WTC11 (cell line): ENCODE measurements around the gene PLSCR2.

Experiments
- CREM ChIP-seq: sonication (generic); formaldehyde crosslinking; IDR thresholded peaks from 2 replicates; pipeline ENCODE4 v1.8.1; 2022; ENCODE audit warnings: mild to moderate bottlenecking, missing genetic modification reagents, moderate library complexity
- CTCF ChIP-seq: fragments of 200-600 bp; IDR thresholded peaks from 2 replicates; pipeline ENCODE4 v1.8.0; 2022; ENCODE audit warnings: antibody characterized with exemption
- E2F1 ChIP-seq: sonication (generic); formaldehyde crosslinking; IDR thresholded peaks from 2 replicates; pipeline ENCODE4 v1.8.0; 2022; ENCODE audit warnings: mild to moderate bottlenecking, missing genetic modification reagents
- ELF4 ChIP-seq: sonication (generic); formaldehyde crosslinking; IDR thresholded peaks from 2 replicates; pipeline ENCODE4 v1.8.1; 2022; ENCODE audit warnings: low read depth, mild to moderate bottlenecking, moderate library complexity, missing genetic modification reagents
- MLX ChIP-seq: sonication (generic); formaldehyde crosslinking; IDR thresholded peaks from 2 replicates; pipeline ENCODE4 v1.8.1; 2023; ENCODE audit warnings: mild to moderate bottlenecking, missing genetic modification reagents, moderate library complexity
- MXD4 ChIP-seq: fragments of 250-450 bp; sonication (Bioruptor Pico); IDR thresholded peaks from 2 replicates; pipeline ENCODE4 v1.8.0; 2021; ENCODE audit warnings: mild to moderate bottlenecking, moderate library complexity, borderline replicate concordance
- NR1H2 ChIP-seq: sonication (generic); formaldehyde crosslinking; IDR thresholded peaks from 2 replicates; pipeline ENCODE4 v1.9.0; 2021; ENCODE audit warnings: mild to moderate bottlenecking, moderate library complexity, missing genetic modification reagents
- NR2C2 ChIP-seq: sonication (generic); formaldehyde crosslinking; IDR thresholded peaks from 2 replicates; pipeline ENCODE4 v1.8.0; 2022; ENCODE audit warnings: mild to moderate bottlenecking, missing genetic modification reagents
- RELA ChIP-seq: sonication (generic); formaldehyde crosslinking; IDR thresholded peaks from 2 replicates; pipeline ENCODE4 v1.8.1; 2022; ENCODE audit warnings: missing genetic modification reagents, mild to moderate bottlenecking, borderline replicate concordance
- USF1 ChIP-seq: sonication (generic); formaldehyde crosslinking; IDR thresholded peaks from 2 replicates; pipeline ENCODE4 v1.8.0; 2022; ENCODE audit warnings: mild to moderate bottlenecking, missing genetic modification reagents
- ZNF317 ChIP-seq: sonication (generic); formaldehyde crosslinking; IDR thresholded peaks from 2 replicates; pipeline ENCODE4 v1.8.1; 2023; ENCODE audit warnings: low read depth, mild to moderate bottlenecking, moderate library complexity, missing genetic modification reagents, borderline replicate concordance
- ZNF416 ChIP-seq: fragments of 250-450 bp; sonication (Bioruptor Pico); IDR thresholded peaks from 2 replicates; pipeline ENCODE4 v1.9.0; 2021; ENCODE audit warnings: mild to moderate bottlenecking, inconsistent platforms
- ZNF671 ChIP-seq: fragments of 250-450 bp; sonication (Bioruptor Pico); IDR thresholded peaks from 2 replicates; pipeline ENCODE4 v1.8.0; 2021; ENCODE audit warnings: mild to moderate bottlenecking

- TF ChIP-seq CTCF = no peak
- TF ChIP-seq MLX = no peak
- TF ChIP-seq CREM (CRISPR knock-in tag) = no peak
- no peak for TF ChIP-seq E2F1
- TF ChIP-seq RELA (CRISPR knock-in tag) = no peak
- TF ChIP-seq ZNF671 (CRISPR knock-in tag) = no peak
- no peak for TF ChIP-seq MXD4
- TF ChIP-seq ZNF416 (CRISPR knock-in tag) = no peak
- TF ChIP-seq NR2C2 = no peak
- TF ChIP-seq USF1 (CRISPR knock-in tag) = no peak
- TF ChIP-seq ZNF317 (CRISPR knock-in tag) = no peak
- no peak for TF ChIP-seq ELF4 (CRISPR knock-in tag)
- TF ChIP-seq NR1H2 (CRISPR knock-in tag) = no peak
These were observed 42.2 kb upstream of the PLSCR2 start for GRCh38 chr3:146511402-146512134.
